CD4-positive, alpha-beta memory T cell (primary cell): ENCODE data around the gene WDR86. TPM values are rescaled to one million over a fixed set of nuclear protein-coding genes. Genes with fewer than 3 reads are reported as not detected.

Source experiments
- CTCF ChIA-PET: fragments of 350-600 bp; sonication (Branson Sonifier 250); formaldehyde crosslinking; loops from one replicate; lab custom pipeline; 2021; ENCODE audit warnings: inconsistent platforms; ENCODE audit not compliant: partially characterized antibody; lab: Charles Lee
- POLR2A ChIA-PET: fragments of 350-600 bp; sonication (Branson Sonifier 250); formaldehyde crosslinking; loops from one replicate; lab custom pipeline; 2021; ENCODE audit not compliant: partially characterized antibody; lab: Charles Lee
- DNase-seq, 5 donors: peaks; one replicate each; pipeline versions ENCODE4 v3.0.0 to v3.0.0-alpha.2; 2020 to 2022; ENCODE audit warnings: mixed read lengths in 1 of 5
- H3K27ac ChIP-seq: one replicate; pipeline ENCODE4 v1.7.0; 2013; ENCODE audit warnings: low read depth, low read length
- H3K27me3 ChIP-seq: 2 replicates; pipeline ENCODE4 v1.7.0; 2013; ENCODE audit warnings: mild to moderate bottlenecking, low read length, moderate library complexity; ENCODE audit not compliant: insufficient read depth
- H3K36me3 ChIP-seq: 2 replicates; pipeline ENCODE4 v1.7.0; 2013; ENCODE audit warnings: mild to moderate bottlenecking, low read length, moderate library complexity; ENCODE audit not compliant: insufficient read depth
- H3K4me1 ChIP-seq: 2 replicates; pipeline ENCODE4 v1.7.0; 2013; ENCODE audit warnings: mild to moderate bottlenecking, low read length, moderate library complexity; ENCODE audit not compliant: insufficient read depth
- H3K4me3 ChIP-seq, 2 donors: one replicate each; pipeline ENCODE4 v1.7.0; 2013; ENCODE audit warnings: low read length in 2 of 2, mild to moderate bottlenecking in 1 of 2
- H3K9me3 ChIP-seq, 2 donors: one replicate each; pipeline ENCODE4 v1.7.0; 2013; ENCODE audit warnings: low read length in 2 of 2, control low read depth in 1 of 2; ENCODE audit not compliant: control insufficient read depth in 1 of 2
- H3K27ac Mint-ChIP-seq, 7 donors: one replicate each; pipeline ENCODE4 v1.8.0; 2020 to 2021; ENCODE audit warnings: mixed read lengths in 7 of 7, mild to moderate bottlenecking in 6 of 7, inconsistent platforms in 3 of 7, moderate library complexity in 3 of 7
- H3K27me3 Mint-ChIP-seq, 2 donors: one replicate each; pipeline ENCODE4 v1.8.0; 2020 to 2021; ENCODE audit warnings: mixed read lengths in 2 of 2
- H3K36me3 Mint-ChIP-seq, 2 donors: one replicate each; pipeline ENCODE4 v1.8.0; 2020 to 2021; ENCODE audit warnings: mixed read lengths in 2 of 2, inconsistent platforms in 1 of 2, mild to moderate bottlenecking in 1 of 2
- H3K4me1 Mint-ChIP-seq, 4 donors: one replicate each; pipeline ENCODE4 v1.8.0; 2020 to 2021; ENCODE audit warnings: mixed read lengths in 4 of 4, mild to moderate bottlenecking in 1 of 4
- H3K4me3 Mint-ChIP-seq, 8 donors: one replicate each; pipeline ENCODE4 v1.8.0; 2020 to 2021; ENCODE audit warnings: mixed read lengths in 8 of 8, mild to moderate bottlenecking in 7 of 8, moderate library complexity in 6 of 8, inconsistent platforms in 3 of 8
- H3K9me3 Mint-ChIP-seq, 8 donors: one replicate each; pipeline ENCODE4 v1.8.0; 2020 to 2021; ENCODE audit warnings: mixed read lengths in 8 of 8, mild to moderate bottlenecking in 5 of 8, inconsistent platforms in 3 of 8, moderate library complexity in 1 of 8
- intact Hi-C: fragments of 100-400 bp; cut with micrococcal nuclease; formaldehyde crosslinking; loops from one replicate; pipeline ENCODE4 v1.15.1; 2023
- polyA plus RNA-seq, 2 donors: library from polyadenylated mRNA; unstranded; fragments of 300-500 nt; fragmentation: Illumina TruSeq; gene quantifications; one replicate each; pipeline ENCODE4 v1.2.3, GENCODE V29; 2021
- total RNA-seq, 2 experiments: library from RNA; stranded (reverse); gene quantifications; one replicate each; pipeline ENCODE4 v1.2.3, GENCODE V29; 2021

WDR86 gene
- total and polyA plus RNA-seq, 4 experiments from 2014 or later, result 7.0 to 14.4 (median 9.0) TPM

DNA sequence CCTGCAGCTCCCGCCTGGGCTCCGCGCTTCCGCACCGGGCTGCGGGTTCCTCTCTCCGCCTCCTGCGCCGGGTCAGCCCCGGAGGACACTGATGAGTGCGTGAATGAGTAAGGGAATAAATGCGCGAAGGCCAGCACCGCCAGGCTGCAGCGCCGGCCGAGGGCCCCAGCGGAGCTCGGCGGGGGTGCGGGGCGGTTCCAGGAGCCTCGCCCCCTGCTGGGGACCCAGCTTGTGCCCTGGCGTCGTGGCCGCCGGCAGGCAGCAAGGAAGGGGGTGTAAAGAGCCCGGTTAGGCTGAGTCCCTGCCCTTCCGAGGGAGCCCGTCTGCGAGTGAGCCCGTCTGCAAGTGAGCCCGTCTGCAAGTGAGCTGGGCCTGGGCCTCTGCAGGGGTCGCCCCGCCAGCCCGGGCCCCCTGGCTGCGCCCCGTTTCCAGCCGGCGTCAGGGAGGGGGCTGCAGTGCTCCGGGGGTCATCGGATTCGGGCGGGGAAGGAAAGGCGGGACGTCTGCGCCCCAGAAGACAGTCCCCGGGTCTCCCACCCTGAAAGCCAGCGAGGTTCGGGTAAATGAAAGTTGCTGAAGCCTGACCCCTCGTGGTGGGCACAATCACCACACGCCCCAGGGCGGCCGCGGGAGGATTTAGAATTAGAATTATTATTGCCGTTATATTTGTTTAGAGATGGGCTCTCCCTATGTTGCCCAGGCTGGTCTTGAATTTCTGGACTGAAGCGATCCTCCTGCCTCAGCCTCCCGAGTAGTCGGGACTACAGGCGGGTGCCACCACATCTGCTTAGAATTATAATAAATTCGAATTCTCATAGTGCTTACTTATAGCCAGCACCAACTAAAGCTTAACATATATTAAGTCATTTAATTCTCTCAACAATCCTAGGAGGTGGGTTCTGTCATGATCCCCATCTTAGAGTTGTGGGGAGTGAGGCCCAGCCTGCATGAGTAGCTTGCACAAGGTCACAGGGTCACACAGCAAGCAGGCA is 38.7 kb upstream of the WDR86 start:
- H3K36me3 ChIP-seq, result no peaks in the 10 kb centered on the region
- H3K27ac ChIP-seq, result peak overlapping the region; percentile 58
- POLR2A ChIA-PET, result interaction anchor here (0.8 to 2.7 kb wide), 20 partner anchors 9 to 183 kb away, joined by 3 to 21 read pairs (median 4); partner anchors contain the start of genes RHEB and WDR86
- peaks cover 4% of the 10 kb centered on the region for H3K4me1 ChIP-seq
- no peaks in the 10 kb centered on the region for H3K9me3 ChIP-seq
- intact Hi-C loops, result loop anchor here (1.0 to 5.0 kb wide), 7 partner anchors 18 to 309 kb away; no protein-coding TSS in a partner anchor
- Mint-ChIP-seq H3K4me3 (peak overlapping the region; percentile 80 to 92 (median 83)), H3K4me1 (peaks cover 0 to 24% (median under 1%) of the 10 kb centered on the region in 4 donors), H3K27ac (peak overlapping the region in 6 of 7 donors; percentile 64 to 82 (median 78)), H3K27me3 (peaks cover 0 to 1% of the 10 kb centered on the region in 2 donors), H3K36me3 (no peaks in the 10 kb centered on the region), H3K9me3 (no peaks in the 10 kb centered on the region)
- CTCF ChIA-PET, result interaction anchor here (0.6 to 15.3 kb wide), 41 partner anchors 9 to 311 kb away, joined by 3 to 398 read pairs (median 6); partner anchors contain the start of genes CRYGN and WDR86
- DNase-seq, result peak; percentile 77 to 87 (median 84)
- H3K4me3 ChIP-seq, result peak overlapping the region; percentile 11 to 70
- H3K27me3 ChIP-seq, result no peaks in the 10 kb centered on the region

DNA sequence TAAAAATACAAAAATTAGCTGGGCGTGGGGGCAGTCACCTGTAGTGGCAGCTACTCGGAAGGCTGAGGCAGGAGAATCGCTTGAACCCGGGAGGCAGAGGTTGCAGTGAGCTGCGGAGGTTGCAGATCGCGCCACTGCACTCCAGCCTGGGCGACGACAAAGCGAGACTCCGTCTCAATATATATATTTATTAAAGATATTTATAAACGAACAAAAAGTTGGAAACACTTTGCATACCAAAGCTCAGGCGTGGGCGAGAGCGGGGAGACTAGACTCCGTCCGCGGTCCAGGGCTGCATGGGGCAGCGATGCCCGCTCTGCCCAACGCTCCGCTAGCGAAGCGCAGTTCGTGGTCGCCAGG is 38.0 kb upstream of the WDR86 start:
- Histone ChIP-seq H3K4me1 (peaks cover 4% of the 10 kb centered on the region), H3K36me3 (no peaks in the 10 kb centered on the region), H3K9me3 (no peaks in the 10 kb centered on the region), H3K27me3 (no peaks in the 10 kb centered on the region), H3K4me3 (peak overlapping the region in 1 of 2 donors; percentile 70), H3K27ac (no peak overlapping the region)
- Mint-ChIP-seq H3K27ac (peak overlapping the region in 4 of 7 donors; percentile 24 to 77 (median 56)), H3K36me3 (no peaks in the 10 kb centered on the region), H3K4me1 (peaks cover 1 to 29% (median 4%) of the 10 kb centered on the region in 4 donors), H3K27me3 (peaks cover 0 to 1% of the 10 kb centered on the region in 2 donors), H3K9me3 (no peaks in the 10 kb centered on the region), H3K4me3 (peak overlapping the region; percentile 55 to 86 (median 81))
- DNase-seq, result no peak
- ChIA-PET POLR2A (interaction anchor here (0.8 to 2.7 kb wide), 16 partner anchors 8 to 184 kb away, joined by 3 to 21 read pairs (median 4); partner anchors contain the start of gene WDR86), CTCF (interaction anchor here (0.8 to 15.3 kb wide), 35 partner anchors 9 to 311 kb away, joined by 3 to 398 read pairs (median 7); partner anchors contain the start of genes CRYGN and WDR86)
- intact Hi-C loops, result loop anchor here (1.0 to 5.0 kb wide), 7 partner anchors 18 to 309 kb away; no protein-coding TSS in a partner anchor

DNA sequence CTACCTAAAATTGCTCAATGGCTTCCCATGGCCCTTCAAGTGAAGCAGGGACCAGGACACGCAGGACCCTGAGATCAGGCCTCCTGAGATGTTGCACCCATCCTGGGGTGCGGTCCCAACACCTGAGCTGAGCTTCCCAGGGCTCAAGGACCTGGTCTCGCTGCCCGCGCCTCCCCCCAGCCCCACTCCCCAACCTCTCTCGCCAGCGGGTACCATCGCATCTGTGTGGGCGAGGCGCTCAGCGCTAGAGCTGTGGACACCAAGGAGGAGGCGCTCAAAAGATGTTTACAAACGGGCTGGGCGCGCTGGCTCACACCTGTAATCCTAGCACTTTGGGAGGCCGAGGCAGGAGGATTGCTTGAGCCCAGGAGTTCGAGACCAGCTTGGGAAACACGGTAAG is 37.5 kb upstream of the WDR86 start:
- no peaks in the 10 kb centered on the region for H3K36me3 Mint-ChIP-seq
- no peaks in the 10 kb centered on the region for H3K9me3 ChIP-seq
- intact Hi-C loops, result loop anchor here (5.0 kb wide), 2 partner anchors 65 to 310 kb away; no protein-coding TSS in a partner anchor
- H3K4me1 Mint-ChIP-seq, result peaks cover 4 to 34% (median 7%) of the 10 kb centered on the region in 4 donors
- CTCF ChIA-PET, result interaction anchor here (0.7 to 15.3 kb wide), 18 partner anchors 8 to 312 kb away, joined by 3 to 398 read pairs (median 12); partner anchors contain the start of gene CRYGN
- no peaks in the 10 kb centered on the region for H3K27me3 ChIP-seq
- no peaks in the 10 kb centered on the region for H3K36me3 ChIP-seq
- peaks cover 0 to 1% of the 10 kb centered on the region in 2 donors for H3K27me3 Mint-ChIP-seq
- peaks cover 4% of the 10 kb centered on the region for H3K4me1 ChIP-seq
- DNase-seq, result no peak
- peak overlapping the region in 5 of 8 donors; percentile 25 to 79 (median 26) for H3K4me3 Mint-ChIP-seq
- no peaks in the 10 kb centered on the region for H3K9me3 Mint-ChIP-seq
- H3K27ac ChIP-seq, result no peak overlapping the region
- peak overlapping the region in 1 of 7 donors; percentile 24 for H3K27ac Mint-ChIP-seq
- POLR2A ChIA-PET, result interaction anchor here (0.8 to 2.7 kb wide), 10 partner anchors 8 to 96 kb away, joined by 3 to 21 read pairs (median 4); partner anchors contain the start of gene WDR86
- no peak overlapping the region for H3K4me3 ChIP-seq

DNA sequence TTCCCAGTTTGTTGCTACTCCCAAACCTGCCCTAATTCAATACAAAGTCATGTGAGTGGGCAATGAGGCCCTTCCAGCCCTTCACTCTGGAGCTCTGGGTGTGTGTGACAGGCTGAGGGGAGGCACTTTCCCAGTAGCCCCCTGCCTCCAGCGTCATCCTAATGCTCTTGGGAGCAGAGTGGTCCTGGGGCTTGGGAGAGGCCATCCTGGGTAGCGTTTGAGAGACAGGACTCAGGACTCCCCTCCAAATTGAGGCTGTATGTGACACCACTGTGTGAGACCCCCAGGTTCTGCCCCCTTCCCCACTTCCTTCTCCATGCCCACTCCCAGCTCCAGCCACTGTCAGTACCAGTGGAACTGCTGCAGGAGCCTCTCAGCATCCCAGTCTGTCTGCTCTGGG is 36.6 kb upstream of the WDR86 start:
- intact Hi-C loops, result loop anchor here (5.0 kb wide), 2 partner anchors 64 to 311 kb away; no protein-coding TSS in a partner anchor
- Mint-ChIP-seq H3K4me1 (peaks cover 8 to 43% (median 12%) of the 10 kb centered on the region in 4 donors), H3K27me3 (peaks cover 0 to 1% of the 10 kb centered on the region in 2 donors), H3K4me3 (peak overlapping the region in 2 of 8 donors; percentile 1 to 2), H3K9me3 (no peaks in the 10 kb centered on the region), H3K36me3 (no peaks in the 10 kb centered on the region), H3K27ac (peak overlapping the region in 2 of 7 donors; percentile 16 to 72)
- Histone ChIP-seq H3K9me3 (no peaks in the 10 kb centered on the region), H3K27me3 (no peaks in the 10 kb centered on the region), H3K4me3 (no peak overlapping the region), H3K27ac (no peak overlapping the region), H3K4me1 (peaks cover 11% of the 10 kb centered on the region), H3K36me3 (no peaks in the 10 kb centered on the region)
- no peak for DNase-seq
- ChIA-PET CTCF (interaction anchor here (0.7 to 15.3 kb wide), 9 partner anchors 10 to 219 kb away, joined by 3 to 398 read pairs (median 6); no protein-coding TSS in a partner anchor), POLR2A (no interaction called here)

DNA sequence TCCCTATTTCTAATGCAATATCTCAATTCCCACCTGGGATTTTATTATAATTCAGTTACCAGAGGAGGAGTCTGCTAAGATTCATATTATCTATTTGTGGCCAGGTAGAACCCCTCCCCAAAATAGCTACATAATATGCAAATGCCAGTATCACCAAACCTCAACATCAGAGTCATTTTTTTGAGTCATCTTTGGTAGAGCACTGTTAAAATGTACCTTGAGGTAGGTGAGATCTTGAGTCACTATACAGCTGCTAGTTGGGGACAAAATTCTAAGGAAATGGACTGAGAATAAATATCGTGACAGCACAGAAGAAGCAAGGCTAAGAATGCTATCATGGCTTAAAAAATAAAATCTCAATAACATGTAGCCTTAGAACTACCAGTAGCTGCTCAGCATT is 34.8 kb upstream of the WDR86 start:
- Mint-ChIP-seq H3K27me3 (no peaks in the 10 kb centered on the region), H3K4me3 (no peak overlapping the region), H3K36me3 (no peaks in the 10 kb centered on the region), H3K4me1 (peaks cover 12 to 55% (median 21%) of the 10 kb centered on the region in 4 donors), H3K27ac (no peak overlapping the region), H3K9me3 (no peaks in the 10 kb centered on the region)
- no peaks in the 10 kb centered on the region for H3K9me3 ChIP-seq
- ChIA-PET CTCF (interaction anchor here (1.0 to 15.3 kb wide), 5 partner anchors 9 to 129 kb away, joined by 4 to 398 read pairs (median 6); no protein-coding TSS in a partner anchor), POLR2A (no interaction called here)
- no peaks in the 10 kb centered on the region for H3K27me3 ChIP-seq
- DNase-seq, result no peak
- H3K4me1 ChIP-seq, result peaks cover 26% of the 10 kb centered on the region
- H3K36me3 ChIP-seq, result no peaks in the 10 kb centered on the region
- intact Hi-C loops, result loop anchor here (5.0 kb wide), 2 partner anchors 62 to 313 kb away; no protein-coding TSS in a partner anchor
- no peak overlapping the region for H3K27ac ChIP-seq
- no peak overlapping the region for H3K4me3 ChIP-seq

DNA sequence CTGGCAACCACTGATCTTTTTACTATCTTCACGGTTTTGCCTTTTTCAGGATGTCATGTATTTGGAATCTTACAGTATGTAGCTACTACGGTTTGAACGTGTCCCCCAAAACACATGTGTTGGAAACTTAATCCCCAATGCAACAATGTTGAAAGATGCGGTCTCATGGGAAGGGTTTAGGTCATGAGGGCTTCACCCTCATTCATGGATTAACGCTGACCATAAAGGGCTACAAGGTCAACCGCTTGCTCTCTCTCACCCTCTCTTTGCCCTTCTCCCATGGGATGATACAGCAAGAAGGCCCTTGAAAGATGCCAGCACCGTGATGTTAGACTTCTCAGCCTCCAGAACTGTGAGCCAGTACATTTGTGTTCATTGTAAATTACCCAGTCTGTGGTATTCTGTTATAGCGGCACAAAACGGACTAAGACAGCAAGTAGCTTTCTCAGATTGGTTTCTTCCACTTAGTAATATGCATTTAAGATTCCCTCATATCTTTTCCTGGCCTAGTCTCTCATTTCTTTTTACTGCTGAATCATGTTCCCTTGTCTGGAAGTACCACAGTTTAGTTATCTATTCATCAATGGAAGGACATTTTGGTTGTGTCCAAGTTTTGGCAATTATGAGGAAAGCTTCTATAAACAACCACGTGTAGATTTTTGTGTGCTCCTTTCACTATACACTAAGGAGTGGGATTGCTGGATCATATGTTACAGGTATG is 33.1 kb upstream of the WDR86 start:
- CTCF ChIA-PET, result interaction anchor here (0.9 to 15.3 kb wide), 4 partner anchors 10 to 128 kb away, joined by 3 to 398 read pairs (median 48); no protein-coding TSS in a partner anchor
- Histone ChIP-seq H3K4me1 (peaks cover 31% of the 10 kb centered on the region), H3K4me3 (no peak overlapping the region), H3K36me3 (no peaks in the 10 kb centered on the region), H3K27me3 (no peaks in the 10 kb centered on the region), H3K9me3 (no peaks in the 10 kb centered on the region), H3K27ac (no peak overlapping the region)
- Mint-ChIP-seq H3K27me3 (no peaks in the 10 kb centered on the region), H3K36me3 (no peaks in the 10 kb centered on the region), H3K4me1 (peaks cover 13 to 62% (median 22%) of the 10 kb centered on the region in 4 donors), H3K9me3 (no peaks in the 10 kb centered on the region), H3K4me3 (peak overlapping the region in 2 of 8 donors; percentile 45 to 59), H3K27ac (peak overlapping the region in 4 of 7 donors; percentile 2 to 77 (median 40))
- POLR2A ChIA-PET, result interaction anchor here (0.6 to 4.3 kb wide), 6 partner anchors 13 to 275 kb away, joined by 3 to 22 read pairs (median 6); partner anchors contain the start of gene WDR86
- intact Hi-C loops, result no loop called here
- DNase-seq, result no peak
